ENCODE results near the gene ZNF536. TPM values are rescaled to one million over a fixed set of nuclear protein-coding genes. Genes with fewer than 3 reads are reported as not detected.

Gene ZNF536
- total and polyA plus RNA-seq, 2 of the 4 experiments (the other 2 are of a cell fraction), result not detected

DNA sequence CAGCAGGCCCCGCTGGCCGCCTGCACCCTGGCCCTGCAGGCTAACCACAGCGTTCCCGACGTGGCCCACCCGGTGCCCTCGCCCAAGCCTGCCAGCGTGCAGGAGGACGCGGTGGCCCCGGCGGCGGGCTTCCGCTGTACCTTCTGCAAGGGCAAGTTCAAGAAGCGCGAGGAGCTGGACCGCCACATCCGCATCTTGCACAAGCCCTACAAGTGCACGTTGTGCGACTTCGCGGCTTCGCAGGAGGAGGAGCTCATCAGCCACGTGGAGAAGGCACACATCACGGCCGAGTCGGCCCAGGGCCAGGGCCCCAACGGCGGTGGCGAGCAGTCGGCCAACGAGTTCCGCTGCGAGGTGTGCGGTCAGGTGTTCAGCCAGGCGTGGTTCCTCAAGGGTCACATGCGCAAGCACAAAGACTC, 72.1 kb downstream of the ZNF536 start:
- no peak for ATAC-seq (ENCODE audit: low read depth)
- no peaks in the 10 kb centered on the region for H3K79me1 ChIP-seq (ENCODE audit: low read depth in 1 of 2, low read length in 2 of 2)
- H3K27ac ChIP-seq (ENCODE audit: insufficient read depth, low read length), result no peak overlapping the region
- H3K9me1 ChIP-seq (ENCODE audit: insufficient read depth, low read length), result no peaks in the 10 kb centered on the region
- H3K9ac ChIP-seq (ENCODE audit: low read depth, low read length), result no peak overlapping the region
- DNase-seq, result no peak
- no peak overlapping the region for H2BK15ac ChIP-seq (ENCODE audit: low read depth, low read length)
- intact Hi-C loops (cut with micrococcal nuclease), result no loop called here
- H3K4me2 ChIP-seq (ENCODE audit: low read depth, low read length), result no peak overlapping the region
- dilution Hi-C loops (cut with HindIII; ENCODE audit: low sequenced_read_pairs, unreplicated experiment), result no loop called here
- H4K8ac ChIP-seq (ENCODE audit: low read depth in 2 of 2, low read length in 2 of 2), result no peak overlapping the region
- no peaks in the 10 kb centered on the region for H3K27me3 ChIP-seq (ENCODE audit: control insufficient read depth, insufficient read depth, low read length)
- no peaks in the 10 kb centered on the region for H3K4me1 ChIP-seq (ENCODE audit: control insufficient read depth, insufficient read depth, low read length)
- no peak overlapping the region for H3K18ac ChIP-seq (ENCODE audit: low read depth, low read length)
- no peaks in the 10 kb centered on the region for H3K36me3 ChIP-seq (ENCODE audit: control insufficient read depth, insufficient read depth, low read length)
- no peak for TF ChIP-seq MAZ (IDR thresholded peaks at IDR 0.05; ENCODE audit: borderline replicate concordance, low read depth, low read length)
- no peak for TF ChIP-seq MAFK (IDR thresholded peaks at IDR 0.05; ENCODE audit: low read depth, low read length)
- no peak for TF ChIP-seq NFE2L2 (IDR thresholded peaks at IDR 0.05; ENCODE audit: low read depth, low read length)
- TF ChIP-seq, protein P1, sequence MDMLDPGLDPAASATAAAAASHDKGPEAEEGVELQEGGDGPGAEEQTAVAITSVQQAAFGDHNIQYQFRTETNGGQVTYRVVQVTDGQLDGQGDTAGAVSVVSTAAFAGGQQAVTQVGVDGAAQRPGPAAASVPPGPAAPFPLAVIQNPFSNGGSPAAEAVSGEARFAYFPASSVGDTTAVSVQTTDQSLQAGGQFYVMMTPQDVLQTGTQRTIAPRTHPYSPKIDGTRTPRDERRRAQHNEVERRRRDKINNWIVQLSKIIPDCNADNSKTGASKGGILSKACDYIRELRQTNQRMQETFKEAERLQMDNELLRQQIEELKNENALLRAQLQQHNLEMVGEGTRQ (IDR thresholded peaks at IDR 0.05; ENCODE audit: low read depth, low read length), result no peak
- no peak for TF ChIP-seq FOS (IDR thresholded peaks at IDR 0.05; ENCODE audit: low read depth, low read length)
- no peak for TF ChIP-seq CHD1 (IDR thresholded peaks at IDR 0.05; ENCODE audit: low read depth, low read length)
- no peak for TF ChIP-seq BHLHE40 (IDR thresholded peaks at IDR 0.05; ENCODE audit: low read depth, low read length)
- no peak for TF ChIP-seq CEBPB (IDR thresholded peaks at IDR 0.05; ENCODE audit: low read depth, low read length)
- TF ChIP-seq POLR2A (IDR thresholded peaks at IDR 0.05; ENCODE audit: low read depth, low read length), result no peak
- TF ChIP-seq, protein P2, sequence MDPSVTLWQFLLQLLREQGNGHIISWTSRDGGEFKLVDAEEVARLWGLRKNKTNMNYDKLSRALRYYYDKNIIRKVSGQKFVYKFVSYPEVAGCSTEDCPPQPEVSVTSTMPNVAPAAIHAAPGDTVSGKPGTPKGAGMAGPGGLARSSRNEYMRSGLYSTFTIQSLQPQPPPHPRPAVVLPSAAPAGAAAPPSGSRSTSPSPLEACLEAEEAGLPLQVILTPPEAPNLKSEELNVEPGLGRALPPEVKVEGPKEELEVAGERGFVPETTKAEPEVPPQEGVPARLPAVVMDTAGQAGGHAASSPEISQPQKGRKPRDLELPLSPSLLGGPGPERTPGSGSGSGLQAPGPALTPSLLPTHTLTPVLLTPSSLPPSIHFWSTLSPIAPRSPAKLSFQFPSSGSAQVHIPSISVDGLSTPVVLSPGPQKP (IDR thresholded peaks at IDR 0.05; ENCODE audit: borderline replicate concordance, low read depth, low read length), result no peak
- no peak for TF ChIP-seq RCOR1 (IDR thresholded peaks at IDR 0.05; ENCODE audit: insufficient replicate concordance, low read length)
- TF ChIP-seq RAD21 (IDR thresholded peaks at IDR 0.05; ENCODE audit: low read length), result no peak
- no peak for TF ChIP-seq MXI1 (IDR thresholded peaks at IDR 0.05; ENCODE audit: borderline replicate concordance, low read depth, low read length)
- TF ChIP-seq SMC3 (IDR thresholded peaks at IDR 0.05; ENCODE audit: low read depth, low read length), result no peak
- BruUV-seq (replicated peaks), result no TSS peak
- no peak overlapping the region for H4K91ac ChIP-seq (ENCODE audit: insufficient read depth, low read depth, low read length)
- ChIA-PET POLR2A (ENCODE audit: unreplicated experiment) (no interaction called here), CTCF (no interaction called here)
- H3K56ac ChIP-seq (ENCODE audit: extremely low read depth, insufficient read depth, low read length), result no peak overlapping the region
- no peak overlapping the region for H3K4me3 ChIP-seq (ENCODE audit: insufficient read depth, low read depth, low read length)
- no peak overlapping the region for H4K5ac ChIP-seq (ENCODE audit: low read depth, low read length)
- H3K14ac ChIP-seq (replicated peaks; ENCODE audit: low read depth, low read length), result no peak overlapping the region
- no peak overlapping the region for H2AK9ac ChIP-seq (replicated peaks; ENCODE audit: low read depth, low read length, poor library complexity)
- H3K4ac ChIP-seq (ENCODE audit: low read depth, low read length), result no peak overlapping the region
- H2BK5ac ChIP-seq (ENCODE audit: low read depth, low read length, poor library complexity, severe bottlenecking), result no peak overlapping the region
- H2AFZ ChIP-seq (replicated peaks; ENCODE audit: low read length, poor library complexity), result no peak overlapping the region
- H3K9me3 ChIP-seq (ENCODE audit: control insufficient read depth, insufficient read depth, low read length), result peaks cover 48% of the 10 kb centered on the region
- in situ Hi-C loops (cut with MboI; ENCODE audit: low sequenced_read_pairs), result no loop called here
- H2BK20ac ChIP-seq (ENCODE audit: low read depth, low read length), result no peak overlapping the region
- H2AK5ac ChIP-seq (ENCODE audit: low read depth, low read length), result no peak overlapping the region
- WGBS, 2 experiments (ENCODE audit: extremely low coverage in 2 of 2, insufficient read length in 1 of 2), result 92% methylated on average over 21 of the region's 37 CpGs; no CpG with 5 or more reads in 1 of the 2 experiments
- H3K23ac ChIP-seq (ENCODE audit: low read depth, low read length), result no peak overlapping the region
- no peak overlapping the region for H2BK120ac ChIP-seq (ENCODE audit: low read depth, low read length)
- H4K20me1 ChIP-seq (ENCODE audit: insufficient read depth, low read length), result no peaks in the 10 kb centered on the region

Data from IMR-90 (cell line).